GM20431 (cell line): ENCODE results near the gene LRRC74A.

Source experiments
- in situ Hi-C: fragments of 300-500 bp; cut with MseI, MboI; formaldehyde crosslinking; loops from one replicate; pipeline ENCODE4 v1.15.0; 2020; ENCODE audit warnings: low sequenced_read_pairs; ENCODE audit not compliant: unreplicated experiment

The LRRC74A gene

DNA sequence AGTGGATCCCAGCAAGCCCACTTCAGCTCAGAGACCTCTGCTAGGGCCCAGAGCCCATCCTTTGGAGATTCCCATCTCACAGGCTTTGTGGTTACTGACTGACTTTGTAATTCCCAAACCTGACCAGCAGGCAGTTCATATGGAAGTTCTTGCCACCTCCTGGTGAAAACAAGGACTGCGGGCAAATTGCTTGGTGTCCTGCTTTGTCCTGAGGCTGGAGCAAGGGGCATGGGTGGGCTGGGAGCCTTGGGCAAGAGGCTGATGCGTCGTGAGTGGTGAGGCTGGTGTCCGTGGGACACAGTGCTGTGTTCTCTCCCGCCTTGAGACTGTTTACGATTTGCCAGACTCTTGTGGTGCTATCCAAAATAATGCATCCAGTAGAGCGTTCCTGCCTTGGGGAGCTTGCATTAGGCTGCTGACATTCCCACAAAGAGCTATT is 91.0 kb downstream of the LRRC74A start:
- in situ Hi-C loops: loop anchor here (10.0 kb wide), 1 partner anchor 138 kb away; no protein-coding TSS in a partner anchor

DNA sequence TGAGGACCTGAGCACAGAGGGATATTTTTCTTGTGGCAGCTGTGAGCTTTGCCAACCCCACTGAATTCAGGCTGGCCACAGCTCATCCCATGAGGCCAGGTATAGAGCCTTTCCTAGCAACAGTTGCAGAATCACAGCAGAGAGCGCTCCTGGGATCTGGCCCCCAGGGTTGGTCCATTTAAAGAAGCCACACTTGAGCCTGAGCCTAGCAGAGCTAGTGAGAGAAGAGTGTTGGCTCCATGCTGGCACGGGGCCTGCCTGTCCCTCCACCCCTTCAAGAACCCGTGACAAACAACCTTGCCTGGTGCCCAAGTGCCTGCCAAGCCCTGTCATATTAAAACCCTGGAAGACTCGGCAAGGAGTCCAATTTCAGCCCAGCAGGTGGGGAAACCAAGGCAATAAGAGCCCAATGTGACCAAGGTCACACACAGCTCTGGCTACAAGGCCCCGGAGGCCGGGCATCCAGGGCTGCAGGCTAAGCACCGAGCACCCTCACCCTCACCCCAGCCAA is 91.6 kb downstream of the LRRC74A start:
- in situ Hi-C loops: loop anchor here (10.0 kb wide), 1 partner anchor 137 kb away; no protein-coding TSS in a partner anchor

DNA sequence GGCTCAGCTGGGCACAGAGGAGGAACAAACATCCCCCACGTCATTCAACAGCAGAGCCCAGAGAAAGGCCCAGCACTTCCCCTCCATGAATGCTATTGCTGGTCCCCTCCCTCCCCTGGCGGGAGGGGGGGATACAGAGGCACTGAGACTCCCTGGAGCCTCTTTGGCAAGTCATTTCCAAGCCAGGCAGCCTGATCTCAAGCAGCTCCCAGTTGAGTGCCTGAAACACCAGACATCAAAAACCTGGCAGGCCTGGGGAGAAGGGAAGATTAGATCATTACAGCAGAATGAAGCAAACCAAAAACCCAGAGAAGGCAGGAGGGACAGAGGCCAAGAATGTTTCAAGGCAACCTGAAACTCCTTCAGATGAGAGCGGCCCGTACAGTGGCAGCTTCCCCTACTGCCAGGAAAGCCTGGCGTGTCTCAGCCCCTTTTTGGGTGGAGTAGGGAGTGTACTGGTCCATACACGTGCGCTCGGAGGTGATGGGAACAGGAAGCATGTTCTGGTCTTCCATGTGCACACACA is 92.1 kb downstream of the LRRC74A start:
- in situ Hi-C loops: loop anchor here (10.0 kb wide), 1 partner anchor 136 kb away; no protein-coding TSS in a partner anchor

GRCh38 chr14:76918782-76919394 is 92.7 kb downstream of the LRRC74A start:
- in situ Hi-C loops: loop anchor here (10.0 kb wide), 1 partner anchor 136 kb away; no protein-coding TSS in a partner anchor
